Measurements from ENCODE around the gene KIAA1614.
"Not testable (repeated sequence)": the region's sequence is repeated elsewhere in the genome, so short reads cannot be mapped to it uniquely, and the experiment has no call there.

The KIAA1614 gene

GRCh38 chr1:180966744-180967536 is 54.2 kb downstream of the KIAA1614 start:
- no peaks in the 10 kb centered on the region for H3K9me3 ChIP-seq (ENCODE audit: control insufficient read depth, insufficient read depth, low read length)
- no peak overlapping the region for H3K27ac ChIP-seq (ENCODE audit: low read depth, low read length)
- no peaks in the 10 kb centered on the region for H3K27me3 ChIP-seq (ENCODE audit: control insufficient read depth, insufficient read depth, low read length)
- no peak overlapping the region for H3K4me3 ChIP-seq (ENCODE audit: low read depth, low read length)
- no peak overlapping the region for H3K9ac ChIP-seq (ENCODE audit: low read depth, low read length)
- peaks cover 42% of the 10 kb centered on the region for H3K36me3 ChIP-seq (ENCODE audit: control insufficient read depth, insufficient read depth, low read length)
- H3K4me1 ChIP-seq (ENCODE audit: control insufficient read depth, insufficient read depth, low read length) = no peaks in the 10 kb centered on the region

- Histone ChIP-seq H3K9me3 (ENCODE audit: control insufficient read depth, insufficient read depth, low read length) (no peaks in the 10 kb centered on the region), H3K9ac (ENCODE audit: low read depth, low read length) (no peak overlapping the region), H3K4me1 (ENCODE audit: control insufficient read depth, insufficient read depth, low read length) (no peaks in the 10 kb centered on the region), H3K4me3 (ENCODE audit: low read depth, low read length) (no peak overlapping the region), H3K36me3 (ENCODE audit: control insufficient read depth, insufficient read depth, low read length) (peaks cover 46% of the 10 kb centered on the region), H3K27me3 (ENCODE audit: control insufficient read depth, insufficient read depth, low read length) (no peaks in the 10 kb centered on the region), H3K27ac (ENCODE audit: low read depth, low read length) (no peak overlapping the region)
Measured at GRCh38 chr1:180967558-180967957, 54.9 kb downstream of the KIAA1614 start.

- not testable (repeated sequence) for H3K27me3 ChIP-seq (ENCODE audit: control insufficient read depth, insufficient read depth, low read length); H3K9ac ChIP-seq (ENCODE audit: low read depth, low read length); H3K9me3 ChIP-seq (ENCODE audit: control insufficient read depth, insufficient read depth, low read length); H3K27ac ChIP-seq (ENCODE audit: low read depth, low read length); H3K4me3 ChIP-seq (ENCODE audit: low read depth, low read length); H3K4me1 ChIP-seq (ENCODE audit: control insufficient read depth, insufficient read depth, low read length)
- peaks cover 59% of the 10 kb centered on the region for H3K36me3 ChIP-seq (ENCODE audit: control insufficient read depth, insufficient read depth, low read length)
Measured at GRCh38 chr1:180968834-180969233, 56.1 kb downstream of the KIAA1614 start.

- no peaks in the 10 kb centered on the region for H3K4me1 ChIP-seq (ENCODE audit: control insufficient read depth, insufficient read depth, low read length)
- no peak overlapping the region for H3K27ac ChIP-seq (ENCODE audit: low read depth, low read length)
- no peaks in the 10 kb centered on the region for H3K27me3 ChIP-seq (ENCODE audit: control insufficient read depth, insufficient read depth, low read length)
- H3K36me3 ChIP-seq (ENCODE audit: control insufficient read depth, insufficient read depth, low read length) = peaks cover 65% of the 10 kb centered on the region
- H3K9me3 ChIP-seq (ENCODE audit: control insufficient read depth, insufficient read depth, low read length) = no peaks in the 10 kb centered on the region
- H3K9ac ChIP-seq (ENCODE audit: low read depth, low read length) = no peak overlapping the region
- H3K4me3 ChIP-seq (ENCODE audit: low read depth, low read length) = no peak overlapping the region
Measured at GRCh38 chr1:180969434-180969833, 56.7 kb downstream of the KIAA1614 start.

GRCh38 chr1:180970333-180971079 is 57.8 kb downstream of the KIAA1614 start:
- no peak overlapping the region for H3K27ac ChIP-seq (ENCODE audit: low read depth, low read length)
- H3K36me3 ChIP-seq (ENCODE audit: control insufficient read depth, insufficient read depth, low read length) = peaks cover 74% of the 10 kb centered on the region
- no peak overlapping the region for H3K9ac ChIP-seq (ENCODE audit: low read depth, low read length)
- no peaks in the 10 kb centered on the region for H3K9me3 ChIP-seq (ENCODE audit: control insufficient read depth, insufficient read depth, low read length)
- no peaks in the 10 kb centered on the region for H3K27me3 ChIP-seq (ENCODE audit: control insufficient read depth, insufficient read depth, low read length)
- no peaks in the 10 kb centered on the region for H3K4me1 ChIP-seq (ENCODE audit: control insufficient read depth, insufficient read depth, low read length)
- H3K4me3 ChIP-seq (ENCODE audit: low read depth, low read length) = no peak overlapping the region

GRCh38 chr1:180971273-180971997 is 58.7 kb downstream of the KIAA1614 start:
- Histone ChIP-seq H3K9me3 (ENCODE audit: control insufficient read depth, insufficient read depth, low read length) (no peaks in the 10 kb centered on the region), H3K27ac (ENCODE audit: low read depth, low read length) (no peak overlapping the region), H3K27me3 (ENCODE audit: control insufficient read depth, insufficient read depth, low read length) (no peaks in the 10 kb centered on the region), H3K9ac (ENCODE audit: low read depth, low read length) (no peak overlapping the region), H3K4me3 (ENCODE audit: low read depth, low read length) (no peak overlapping the region), H3K4me1 (ENCODE audit: control insufficient read depth, insufficient read depth, low read length) (no peaks in the 10 kb centered on the region), H3K36me3 (ENCODE audit: control insufficient read depth, insufficient read depth, low read length) (peaks cover 74% of the 10 kb centered on the region)

GRCh38 chr1:180973369-180973768 is 60.7 kb downstream of the KIAA1614 start:
- Histone ChIP-seq H3K4me3 (ENCODE audit: low read depth, low read length) (no peak overlapping the region), H3K27ac (ENCODE audit: low read depth, low read length) (no peak overlapping the region), H3K9me3 (ENCODE audit: control insufficient read depth, insufficient read depth, low read length) (no peaks in the 10 kb centered on the region), H3K4me1 (ENCODE audit: control insufficient read depth, insufficient read depth, low read length) (no peaks in the 10 kb centered on the region), H3K36me3 (ENCODE audit: control insufficient read depth, insufficient read depth, low read length) (peaks cover 86% of the 10 kb centered on the region), H3K27me3 (ENCODE audit: control insufficient read depth, insufficient read depth, low read length) (no peaks in the 10 kb centered on the region), H3K9ac (ENCODE audit: low read depth, low read length) (no peak overlapping the region)

- H3K27ac ChIP-seq (ENCODE audit: low read depth, low read length) = no peak overlapping the region
- peaks cover 84% of the 10 kb centered on the region for H3K36me3 ChIP-seq (ENCODE audit: control insufficient read depth, insufficient read depth, low read length)
- H3K4me1 ChIP-seq (ENCODE audit: control insufficient read depth, insufficient read depth, low read length) = no peaks in the 10 kb centered on the region
- H3K4me3 ChIP-seq (ENCODE audit: low read depth, low read length) = no peak overlapping the region
- no peaks in the 10 kb centered on the region for H3K9me3 ChIP-seq (ENCODE audit: control insufficient read depth, insufficient read depth, low read length)
- no peaks in the 10 kb centered on the region for H3K27me3 ChIP-seq (ENCODE audit: control insufficient read depth, insufficient read depth, low read length)
- H3K9ac ChIP-seq (ENCODE audit: low read depth, low read length) = no peak overlapping the region
Measured at GRCh38 chr1:180974236-180974635, 61.5 kb downstream of the KIAA1614 start.

GRCh38 chr1:180975551-180975950 is 62.9 kb downstream of the KIAA1614 start:
- no peaks in the 10 kb centered on the region for H3K27me3 ChIP-seq (ENCODE audit: control insufficient read depth, insufficient read depth, low read length)
- H3K9ac ChIP-seq (ENCODE audit: low read depth, low read length) = no peak overlapping the region
- no peak overlapping the region for H3K4me3 ChIP-seq (ENCODE audit: low read depth, low read length)
- no peaks in the 10 kb centered on the region for H3K4me1 ChIP-seq (ENCODE audit: control insufficient read depth, insufficient read depth, low read length)
- H3K9me3 ChIP-seq (ENCODE audit: control insufficient read depth, insufficient read depth, low read length) = no peaks in the 10 kb centered on the region
- H3K27ac ChIP-seq (ENCODE audit: low read depth, low read length) = no peak overlapping the region
- peaks cover 73% of the 10 kb centered on the region for H3K36me3 ChIP-seq (ENCODE audit: control insufficient read depth, insufficient read depth, low read length)

- no peak overlapping the region for H3K4me3 ChIP-seq (ENCODE audit: low read depth, low read length)
- H3K36me3 ChIP-seq (ENCODE audit: control insufficient read depth, insufficient read depth, low read length) = peaks cover 73% of the 10 kb centered on the region
- H3K9ac ChIP-seq (ENCODE audit: low read depth, low read length) = no peak overlapping the region
- H3K27me3 ChIP-seq (ENCODE audit: control insufficient read depth, insufficient read depth, low read length) = no peaks in the 10 kb centered on the region
- H3K9me3 ChIP-seq (ENCODE audit: control insufficient read depth, insufficient read depth, low read length) = no peaks in the 10 kb centered on the region
- no peaks in the 10 kb centered on the region for H3K4me1 ChIP-seq (ENCODE audit: control insufficient read depth, insufficient read depth, low read length)
- H3K27ac ChIP-seq (ENCODE audit: low read depth, low read length) = no peak overlapping the region
Measured at GRCh38 chr1:180976191-180976590, 63.5 kb downstream of the KIAA1614 start.
